Endometrial microvascular endothelial cells (primary cell): Measurements from ENCODE around the gene DLG1. TPM values are rescaled to one million over a fixed set of nuclear protein-coding genes. Genes with fewer than 3 reads are reported as not detected.

Experiments
- in situ Hi-C: cut with HindIII; loops from 2 replicates; pipeline ENCODE4 v1.10.0; 2017; ENCODE audit warnings: low sequenced_read_pairs, low pct_unique_long_range_greater_than_20kb; ENCODE audit errors: inconsistent ontology term
- total RNA-seq: library from RNA; depleted of rRNA; stranded (reverse); fragments of >200 nt; gene quantifications from one replicate; pipeline ENCODE4 v1.2.3, GENCODE V29; 2015; ENCODE audit errors: inconsistent ontology term

The DLG1 gene
- total RNA-seq, 1 donor from 2014 or later: 32.8 TPM

GRCh38 chr3:197325773-197326172 lies 27.4 kb upstream of the DLG1 start:
- in situ Hi-C loops: no loop called here

GRCh38 chr3:197322149-197322548 lies 23.7 kb upstream of the DLG1 start:
- in situ Hi-C loops: no loop called here

- in situ Hi-C loops: no loop called here
Observed at GRCh38 chr3:197320582-197320981, 22.2 kb upstream of the DLG1 start.

- in situ Hi-C loops: no loop called here
Observed at GRCh38 chr3:197317250-197317963, 19.0 kb upstream of the DLG1 start.

GRCh38 chr3:197312431-197312830 lies 14.0 kb upstream of the DLG1 start:
- in situ Hi-C loops: no loop called here

- in situ Hi-C loops: no loop called here
Observed at GRCh38 chr3:197311591-197311990, 13.2 kb upstream of the DLG1 start.

GRCh38 chr3:197309528-197310361 lies 11.3 kb upstream of the DLG1 start:
- in situ Hi-C loops: no loop called here

GRCh38 chr3:197308591-197308990 lies 10.2 kb upstream of the DLG1 start:
- in situ Hi-C loops: no loop called here

- in situ Hi-C loops: no loop called here
Observed at GRCh38 chr3:197306374-197307086, 8.1 kb upstream of the DLG1 start.

- in situ Hi-C loops: no loop called here
Observed at GRCh38 chr3:197305854-197306253, 7.4 kb upstream of the DLG1 start.

GRCh38 chr3:197303452-197303851 lies 5.0 kb upstream of the DLG1 start:
- in situ Hi-C loops: no loop called here

- in situ Hi-C loops: no loop called here
Observed at GRCh38 chr3:197302696-197303341, 4.4 kb upstream of the DLG1 start.

- in situ Hi-C loops: no loop called here
Observed at GRCh38 chr3:197302033-197302432, 3.6 kb upstream of the DLG1 start.

GRCh38 chr3:197300361-197300760 lies 1.9 kb upstream of the DLG1 start:
- in situ Hi-C loops: no loop called here

- in situ Hi-C loops: loop anchor here (25.0 kb wide), 1 partner anchor 163 kb away; no protein-coding TSS in a partner anchor
Observed at GRCh38 chr3:197298945-197299854, 788 bp upstream of the DLG1 start.

GRCh38 chr3:197297476-197298340 lies 704 bp downstream of the DLG1 start:
- in situ Hi-C loops: loop anchor here (25.0 kb wide), 1 partner anchor 165 kb away; no protein-coding TSS in a partner anchor

- in situ Hi-C loops: loop anchor here (25.0 kb wide), 1 partner anchor 165 kb away; no protein-coding TSS in a partner anchor
Observed at GRCh38 chr3:197297002-197297401, 1.4 kb downstream of the DLG1 start.
